GM13977 (cell line): ENCODE data around the gene RRAGD.
A peak's percentile ranks its signal among the peaks of the same experiment; 100 is the strongest.

ENCODE experiments used
- DNase-seq: peaks from one replicate; pipeline ENCODE4 v3.0.0; 2012; ENCODE audit warnings: low spot score
- CTCF ChIP-seq: IDR thresholded peaks from 2 replicates; pipeline ENCODE4 v1.5.1; 2012; ENCODE audit warnings: mild to moderate bottlenecking, control low read depth; ENCODE audit not compliant: insufficient read depth; ENCODE audit errors: extremely low read depth, missing control alignments
- in situ Hi-C: fragments of 300-500 bp; cut with MboI; formaldehyde crosslinking; loops from one replicate; pipeline ENCODE4 v1.12.0; 2022; ENCODE audit warnings: low sequenced_read_pairs, low pct_unique_long_range_greater_than_20kb, mixed read lengths, inconsistent platforms; ENCODE audit not compliant: unreplicated experiment

The RRAGD gene

GRCh38 chr6:89412071-89413005 lies at the start of gene RRAGD:
TSS of gene RRAGD (minus strand) at chr6:89412273. CDS start at chr6:89411993, 280 bp downstream.
- in situ Hi-C loops, result no loop called here
- DNase-seq, result peak; percentile 88
- no peak for TF ChIP-seq CTCF

GRCh38 chr6:89460713-89461112 lies 48.6 kb upstream of the RRAGD start:
- no peak for DNase-seq
- in situ Hi-C loops, result no loop called here
- no peak for TF ChIP-seq CTCF

- in situ Hi-C loops, result no loop called here
Measured at GRCh38 chr6:89459501-89459900, 47.4 kb upstream of the RRAGD start.

GRCh38 chr6:89458704-89459103 lies 46.6 kb upstream of the RRAGD start:
- no peak for DNase-seq
- TF ChIP-seq CTCF, result no peak
- in situ Hi-C loops, result no loop called here

More at GRCh38 chr6:89459501-89459900, 47.4 kb upstream of the RRAGD start:
- TF ChIP-seq CTCF, result no peak
- DNase-seq, result no peak

GRCh38 chr6:89454300-89454699 lies 42.2 kb upstream of the RRAGD start:
- no peak for TF ChIP-seq CTCF
- in situ Hi-C loops, result no loop called here
- DNase-seq, result no peak

- DNase-seq, result no peak
- TF ChIP-seq CTCF, result no peak
- in situ Hi-C loops, result no loop called here
Measured at GRCh38 chr6:89452281-89452680, 40.2 kb upstream of the RRAGD start.
